ENCODE measurements around the gene GRM8.

GRCh38 chr7:127146746-127147536 lies 105.8 kb downstream of the GRM8 start:
- no peak for TF ChIP-seq CTCF (conservative IDR thresholded peaks at IDR 0.05; ENCODE audit: low read depth, low read length)
- TF ChIP-seq EZH2 (IDR thresholded peaks at IDR 0.05; ENCODE audit: borderline replicate concordance, low read depth, low read length, poor library complexity, severe bottlenecking): no peak
